Activated T-cell treated with anti-CD3 and anti-CD28 coated beads, Interleukin-2, amount 50 U/mL, for 72 hours (primary cell): ENCODE data around the gene EBPL. TPM values are rescaled to one million over a fixed set of nuclear protein-coding genes. Genes with fewer than 3 reads are reported as not detected.

ENCODE experiments used
- ATAC-seq, 2 donors: fragments of 150-1000 bp; cut with Tn5 transposase; replicated peaks in 1 of 2; 2 replicates each; pipeline ENCODE4 v1.10.0; 2021; ENCODE audit warnings: moderate library complexity in 2 of 2, mild to moderate bottlenecking in 1 of 2
- DNase-seq, 2 donors: peaks; one replicate each; pipeline ENCODE4 v3.0.0; 2021 to 2022; ENCODE audit warnings: mixed read lengths in 1 of 2
- H3K27ac Mint-ChIP-seq: one replicate; pipeline ENCODE4 v1.8.0; 2022; ENCODE audit warnings: mild to moderate bottlenecking, moderate library complexity, mixed read lengths
- H3K27me3 Mint-ChIP-seq: one replicate; pipeline ENCODE4 v1.8.0; 2022; ENCODE audit warnings: low read depth, mixed read lengths
- H3K36me3 Mint-ChIP-seq, 2 donors: one replicate each; pipeline ENCODE4 v1.8.0; 2022; ENCODE audit warnings: mixed read lengths in 2 of 2, mild to moderate bottlenecking in 1 of 2; ENCODE audit not compliant: insufficient read depth in 2 of 2
- H3K4me1 Mint-ChIP-seq: one replicate; pipeline ENCODE4 v1.8.0; 2022; ENCODE audit warnings: low read depth, mixed read lengths
- H3K4me3 Mint-ChIP-seq, 2 donors: one replicate each; pipeline ENCODE4 v1.8.0; 2022; ENCODE audit warnings: mild to moderate bottlenecking in 2 of 2, mixed read lengths in 2 of 2, moderate library complexity in 2 of 2
- H3K9me3 Mint-ChIP-seq, 2 donors: one replicate each; pipeline ENCODE4 v1.8.0; 2022; ENCODE audit warnings: mixed read lengths in 2 of 2
- total RNA-seq, 2 donors: library from RNA; stranded (reverse); gene quantifications; one replicate each; pipeline ENCODE4 v1.2.3, GENCODE V29; 2022

The EBPL gene
- total RNA-seq, 2 donors from 2014 or later: 34.0 to 41.5 TPM

- Mint-ChIP-seq H3K9me3 (no peaks in the 10 kb centered on the region), H3K27ac (no peak overlapping the region), H3K36me3 (peaks cover 0 to 9% of the 10 kb centered on the region in 2 donors), H3K4me1 (no peaks in the 10 kb centered on the region), H3K4me3 (no peak overlapping the region), H3K27me3 (no peaks in the 10 kb centered on the region)
- no peak for ATAC-seq
- DNase-seq: no peak
These were observed 34.0 kb downstream of the EBPL start for GRCh38 chr13:49657241-49657641.

GRCh38 chr13:49655906-49656305, 35.4 kb downstream of the EBPL start:
- Mint-ChIP-seq H3K4me1 (no peaks in the 10 kb centered on the region), H3K27ac (no peak overlapping the region)

GRCh38 chr13:49654011-49654410, 37.3 kb downstream of the EBPL start:
- no peaks in the 10 kb centered on the region for H3K36me3 Mint-ChIP-seq
- DNase-seq (no peak), ATAC-seq (no peak)
- no peaks in the 10 kb centered on the region for H3K27me3 Mint-ChIP-seq
- no peaks in the 10 kb centered on the region for H3K4me1 Mint-ChIP-seq
- no peaks in the 10 kb centered on the region for H3K9me3 Mint-ChIP-seq
- no peak overlapping the region for H3K4me3 Mint-ChIP-seq
- no peak overlapping the region for H3K27ac Mint-ChIP-seq

More at GRCh38 chr13:49655906-49656305, 35.4 kb downstream of the EBPL start:
- Mint-ChIP-seq H3K4me3 (no peak overlapping the region), H3K36me3 (no peaks in the 10 kb centered on the region), H3K27me3 (no peaks in the 10 kb centered on the region), H3K9me3 (no peaks in the 10 kb centered on the region)
- DNase-seq (no peak), ATAC-seq (no peak)

GRCh38 chr13:49653478-49653877, 37.8 kb downstream of the EBPL start:
- H3K27ac Mint-ChIP-seq: no peak overlapping the region
- no peaks in the 10 kb centered on the region for H3K4me1 Mint-ChIP-seq
- no peaks in the 10 kb centered on the region for H3K9me3 Mint-ChIP-seq
- H3K4me3 Mint-ChIP-seq: no peak overlapping the region
- DNase-seq: no peak
- H3K36me3 Mint-ChIP-seq: no peaks in the 10 kb centered on the region
- no peak for ATAC-seq
- H3K27me3 Mint-ChIP-seq: no peaks in the 10 kb centered on the region

- Mint-ChIP-seq H3K4me3 (no peak overlapping the region), H3K27ac (no peak overlapping the region), H3K4me1 (no peaks in the 10 kb centered on the region), H3K27me3 (no peaks in the 10 kb centered on the region), H3K36me3 (no peaks in the 10 kb centered on the region), H3K9me3 (no peaks in the 10 kb centered on the region)
- ATAC-seq (peak; percentile 53 to 57), DNase-seq (peak; percentile 9 to 29)
These were observed 38.7 kb downstream of the EBPL start for GRCh38 chr13:49652355-49653305.

GRCh38 chr13:49651570-49652354, 39.5 kb downstream of the EBPL start:
- no peaks in the 10 kb centered on the region for H3K9me3 Mint-ChIP-seq
- H3K36me3 Mint-ChIP-seq: no peaks in the 10 kb centered on the region
- ATAC-seq (no peak), DNase-seq (no peak)
- no peak overlapping the region for H3K27ac Mint-ChIP-seq
- H3K4me1 Mint-ChIP-seq: no peaks in the 10 kb centered on the region
- H3K4me3 Mint-ChIP-seq: no peak overlapping the region
- no peaks in the 10 kb centered on the region for H3K27me3 Mint-ChIP-seq

GRCh38 chr13:49649963-49650312, 41.3 kb downstream of the EBPL start:
- no peak for ATAC-seq

GRCh38 chr13:49649244-49649962, 41.9 kb downstream of the EBPL start:
- Mint-ChIP-seq H3K4me1 (peaks cover 6% of the 10 kb centered on the region), H3K27ac (no peak overlapping the region)

More at GRCh38 chr13:49649963-49650312, 41.3 kb downstream of the EBPL start:
- Mint-ChIP-seq H3K27ac (no peak overlapping the region), H3K27me3 (no peaks in the 10 kb centered on the region), H3K9me3 (no peaks in the 10 kb centered on the region), H3K36me3 (no peaks in the 10 kb centered on the region), H3K4me3 (no peak overlapping the region), H3K4me1 (peaks cover 6% of the 10 kb centered on the region)
- DNase-seq: no peak

GRCh38 chr13:49646688-49647087, 44.6 kb downstream of the EBPL start:
- Mint-ChIP-seq H3K36me3 (no peaks in the 10 kb centered on the region), H3K4me3 (no peak overlapping the region), H3K27ac (no peak overlapping the region), H3K27me3 (no peaks in the 10 kb centered on the region), H3K9me3 (no peaks in the 10 kb centered on the region), H3K4me1 (peaks cover 6% of the 10 kb centered on the region)
- ATAC-seq (no peak), DNase-seq (no peak)

More at GRCh38 chr13:49649244-49649962, 41.9 kb downstream of the EBPL start:
- DNase-seq: no peak
- H3K27me3 Mint-ChIP-seq: no peaks in the 10 kb centered on the region
- no peak overlapping the region for H3K4me3 Mint-ChIP-seq
- no peaks in the 10 kb centered on the region for H3K36me3 Mint-ChIP-seq
- H3K9me3 Mint-ChIP-seq: no peaks in the 10 kb centered on the region
- ATAC-seq: no peak

- H3K4me3 Mint-ChIP-seq: peak overlapping the region; percentile 11 to 29
- no peak for ATAC-seq
These were observed 45.8 kb downstream of the EBPL start for GRCh38 chr13:49645451-49645850.

GRCh38 chr13:49643035-49643646, 48.1 kb downstream of the EBPL start:
- peaks cover 6% of the 10 kb centered on the region for H3K4me1 Mint-ChIP-seq
- DNase-seq (no peak), ATAC-seq (no peak)
- H3K4me3 Mint-ChIP-seq: no peak overlapping the region
- H3K36me3 Mint-ChIP-seq: no peaks in the 10 kb centered on the region
- H3K27ac Mint-ChIP-seq: no peak overlapping the region
- H3K9me3 Mint-ChIP-seq: no peaks in the 10 kb centered on the region
- H3K27me3 Mint-ChIP-seq: no peaks in the 10 kb centered on the region

More at GRCh38 chr13:49645451-49645850, 45.8 kb downstream of the EBPL start:
- H3K36me3 Mint-ChIP-seq: no peaks in the 10 kb centered on the region
- H3K27me3 Mint-ChIP-seq: no peaks in the 10 kb centered on the region
- H3K9me3 Mint-ChIP-seq: no peaks in the 10 kb centered on the region
- no peak overlapping the region for H3K27ac Mint-ChIP-seq
- no peak for DNase-seq
- H3K4me1 Mint-ChIP-seq: peaks cover 6% of the 10 kb centered on the region

GRCh38 chr13:49641801-49642291, 49.4 kb downstream of the EBPL start:
- H3K27ac Mint-ChIP-seq: no peak overlapping the region
- no peaks in the 10 kb centered on the region for H3K9me3 Mint-ChIP-seq
- no peak for ATAC-seq
- no peaks in the 10 kb centered on the region for H3K36me3 Mint-ChIP-seq
- H3K4me3 Mint-ChIP-seq: no peak overlapping the region
- H3K27me3 Mint-ChIP-seq: no peaks in the 10 kb centered on the region
- no peak for DNase-seq
- peaks cover 6% of the 10 kb centered on the region for H3K4me1 Mint-ChIP-seq
